HG03108 (cell line): ENCODE data around the gene BBOX1.
"Not testable (repeated sequence)": the region's sequence is repeated elsewhere in the genome, so short reads cannot be mapped to it uniquely, and the experiment has no call there.

Source experiments
- ATAC-seq: cut with Tn5 transposase; IDR thresholded peaks from one replicate; pipeline ENCODE4 v1.9.1; 2021; ENCODE audit warnings: moderate library complexity; ENCODE audit not compliant: unreplicated experiment

The BBOX1 gene

DNA sequence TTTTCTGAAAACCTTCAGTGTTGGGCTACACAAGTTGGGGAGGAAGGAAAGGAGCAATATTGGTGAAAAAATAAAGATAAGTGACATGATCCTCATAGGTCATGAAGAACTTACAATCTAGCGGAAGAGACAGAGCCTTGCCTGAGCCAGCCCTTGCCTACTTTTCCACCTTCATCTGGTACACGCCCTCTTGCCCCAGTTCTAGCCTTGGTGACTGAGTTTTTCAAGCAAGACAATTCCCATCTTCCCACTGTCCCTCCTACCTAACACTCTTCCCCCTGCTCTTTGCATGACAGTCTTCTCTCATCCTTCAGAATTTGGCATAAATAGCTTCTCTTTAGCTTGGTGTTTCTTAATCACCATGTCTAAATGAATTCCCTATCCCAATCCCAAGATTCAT, 42.6 kb downstream of the BBOX1 start:
- ATAC-seq: no peak

DNA sequence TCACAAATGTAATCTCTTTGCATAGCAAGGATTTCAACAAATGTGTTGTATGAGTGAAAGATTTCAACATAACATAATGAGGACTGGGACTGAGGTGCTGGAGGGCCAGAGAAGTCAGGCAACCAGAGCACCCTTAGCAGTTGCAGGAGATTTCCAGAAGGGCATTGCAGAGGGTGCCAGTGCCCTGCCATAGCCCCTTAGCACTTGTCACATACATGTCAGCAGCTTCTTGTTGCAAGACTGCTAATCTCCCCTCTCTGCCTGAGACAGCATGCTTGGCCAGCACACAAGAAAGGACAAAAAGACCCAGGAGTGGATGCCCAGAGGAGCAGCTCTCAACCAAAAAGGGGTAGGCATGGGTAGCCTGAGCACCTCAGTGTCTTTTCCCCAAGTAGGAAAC, 43.2 kb downstream of the BBOX1 start:
- no peak for ATAC-seq

DNA sequence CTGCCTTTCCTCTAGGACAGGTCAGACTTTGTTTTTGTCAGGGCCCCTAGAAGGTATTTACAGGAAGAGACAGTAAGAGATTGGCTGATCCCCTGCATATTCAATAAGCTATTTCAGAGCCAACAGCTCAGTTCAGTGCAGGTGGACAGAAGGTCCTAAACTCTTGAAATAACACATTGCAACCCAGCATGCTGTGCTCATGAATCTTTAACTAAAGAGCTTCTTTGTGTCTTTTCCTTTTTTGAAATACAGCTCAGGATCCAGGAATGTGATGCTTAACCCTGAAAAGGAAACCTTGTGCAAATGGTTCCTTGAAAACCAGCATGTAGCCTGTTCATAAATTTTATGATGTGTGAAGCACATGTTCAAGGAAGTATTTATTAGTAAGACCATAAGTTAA, 43.9 kb downstream of the BBOX1 start:
- ATAC-seq: no peak

DNA sequence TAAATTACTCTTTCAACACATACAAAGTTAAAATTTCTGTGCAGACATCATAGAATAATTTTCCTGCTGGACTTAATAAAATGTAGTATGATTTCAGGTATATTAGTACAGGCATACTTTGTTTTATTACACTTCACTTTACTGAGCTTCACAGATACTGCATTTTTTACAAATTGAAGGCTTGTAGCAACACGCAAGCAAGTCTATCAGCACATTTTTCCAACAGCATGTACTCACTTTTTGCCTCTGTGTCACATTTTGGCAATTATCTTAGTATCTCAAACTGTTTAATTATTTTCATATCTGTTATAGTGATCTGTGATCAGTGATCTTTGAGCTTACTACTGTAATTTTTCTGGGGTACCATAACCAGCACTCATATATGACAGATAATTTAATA, 44.5 kb downstream of the BBOX1 start:
- no peak for ATAC-seq

DNA sequence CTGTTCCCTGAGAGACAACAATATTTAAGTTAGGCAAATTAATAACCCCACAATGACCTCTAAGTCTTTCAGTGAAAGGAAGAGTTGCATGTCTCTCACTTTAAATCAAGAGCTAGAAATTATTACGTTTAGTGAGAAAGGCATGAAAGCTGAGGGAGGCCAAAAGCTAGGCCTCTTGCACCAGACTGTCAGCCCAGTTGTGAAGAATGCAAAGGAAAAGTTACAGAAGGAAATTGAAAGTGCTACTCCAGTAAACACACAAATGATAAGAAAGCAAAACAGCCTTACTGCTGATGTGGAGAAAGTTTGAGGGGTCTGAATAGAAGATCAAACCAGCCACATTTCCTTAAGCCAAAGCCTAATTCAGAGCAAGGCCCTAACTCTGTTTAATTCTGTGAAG, 45.0 kb downstream of the BBOX1 start:
- no peak for ATAC-seq

DNA sequence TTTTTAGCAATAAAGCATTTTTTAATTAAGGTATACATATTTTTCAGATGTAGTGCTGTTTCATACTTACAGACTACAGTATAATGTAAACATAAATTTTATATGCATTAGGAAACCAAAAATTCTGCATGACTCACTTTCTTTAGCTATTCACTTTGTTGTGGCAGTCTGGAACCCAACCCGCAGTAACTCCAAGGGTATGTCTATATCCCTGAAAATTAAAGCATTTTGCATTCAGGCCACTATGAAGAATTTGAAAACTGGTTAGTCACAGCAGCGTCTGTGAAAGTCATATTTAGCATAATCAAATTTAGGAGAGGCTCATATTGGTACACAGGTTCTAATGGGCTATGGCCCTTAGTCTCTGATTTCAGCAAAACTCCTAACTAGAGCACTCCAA, 46.8 kb downstream of the BBOX1 start:
- no peak for ATAC-seq

DNA sequence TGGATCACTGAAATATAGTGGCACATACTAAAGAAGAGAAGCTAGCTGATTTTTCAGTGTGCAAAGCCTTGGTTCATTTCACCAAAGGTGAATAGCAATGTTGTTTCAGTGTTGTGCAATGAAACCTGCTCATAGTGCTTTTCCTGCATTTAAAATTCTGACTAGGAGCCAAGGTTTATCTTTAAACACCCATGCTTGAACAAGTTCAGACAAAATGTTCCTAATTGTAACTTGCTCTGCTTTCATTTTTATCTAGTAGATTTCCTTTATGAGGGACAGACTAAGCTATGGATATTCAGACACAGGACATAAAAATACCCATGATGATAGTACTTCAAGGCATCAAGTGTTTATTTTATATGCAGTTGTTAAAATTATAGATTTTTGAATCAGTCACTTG, 47.7 kb downstream of the BBOX1 start:
- ATAC-seq: no peak

DNA sequence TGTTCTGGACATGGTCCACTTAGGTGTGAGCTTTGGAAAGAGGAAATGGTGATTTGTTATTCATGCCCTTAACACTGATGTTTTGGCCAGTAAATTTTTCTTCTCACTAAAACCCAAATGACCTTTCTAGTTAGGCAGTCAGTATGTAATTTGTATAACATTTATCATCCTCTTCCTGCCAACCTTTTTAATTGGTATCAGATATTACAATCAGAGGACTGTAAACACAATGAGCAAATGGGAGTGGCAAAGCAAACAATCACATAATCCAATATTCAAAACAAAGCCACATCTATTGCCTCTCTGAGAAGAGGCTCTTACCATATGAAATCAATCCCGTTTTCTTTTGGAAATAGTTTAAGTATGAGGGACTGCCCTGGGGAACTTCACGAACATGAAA, 49.1 kb downstream of the BBOX1 start:
- ATAC-seq: no peak

DNA sequence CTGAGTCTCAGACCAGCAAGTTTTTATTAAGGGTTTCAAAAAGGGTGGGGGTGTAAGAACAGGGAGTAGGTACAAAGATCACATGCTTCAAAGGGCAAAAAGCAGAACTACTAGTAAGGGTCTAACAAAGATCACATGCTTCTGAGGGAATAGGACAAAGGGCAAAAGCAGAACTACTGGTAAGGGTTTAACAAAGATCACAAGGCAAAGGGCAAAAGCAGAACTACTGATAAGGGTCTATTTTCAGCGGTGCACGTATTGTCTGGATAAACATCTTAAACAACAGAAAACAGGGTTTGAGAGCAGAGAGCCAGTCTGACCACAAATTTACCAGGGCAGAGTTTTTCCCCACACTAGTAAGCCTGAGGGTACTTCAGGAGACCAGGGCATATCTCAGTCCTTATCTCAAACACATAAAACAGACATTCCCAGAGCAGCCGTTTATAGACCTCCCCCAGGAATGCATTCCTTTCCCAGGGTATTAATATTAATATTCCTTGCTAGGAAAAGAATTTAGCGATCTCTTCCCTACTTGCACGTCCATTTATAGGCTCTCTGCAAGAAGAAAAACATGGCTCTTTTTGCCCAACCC, 49.8 kb downstream of the BBOX1 start:
- ATAC-seq: not testable (repeated sequence)

DNA sequence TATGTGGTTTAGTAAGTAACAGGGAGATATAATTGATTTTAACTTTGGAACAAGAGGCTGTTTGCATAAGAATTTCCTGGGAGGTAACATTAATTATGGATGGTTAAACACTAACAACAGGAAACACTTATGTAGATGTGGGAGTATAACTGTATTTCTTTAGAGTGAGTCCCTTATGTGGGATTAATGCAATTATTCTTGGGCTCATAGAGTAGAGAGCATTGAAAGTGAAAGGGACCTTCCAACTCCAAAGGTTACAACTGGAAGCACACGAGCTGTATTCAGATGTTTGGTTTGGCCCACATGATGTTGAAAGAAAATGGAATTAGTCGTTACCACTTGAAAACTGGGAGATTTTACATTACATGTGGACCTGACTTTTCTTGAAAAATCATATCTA, 53.5 kb downstream of the BBOX1 start:
- ATAC-seq: no peak

DNA sequence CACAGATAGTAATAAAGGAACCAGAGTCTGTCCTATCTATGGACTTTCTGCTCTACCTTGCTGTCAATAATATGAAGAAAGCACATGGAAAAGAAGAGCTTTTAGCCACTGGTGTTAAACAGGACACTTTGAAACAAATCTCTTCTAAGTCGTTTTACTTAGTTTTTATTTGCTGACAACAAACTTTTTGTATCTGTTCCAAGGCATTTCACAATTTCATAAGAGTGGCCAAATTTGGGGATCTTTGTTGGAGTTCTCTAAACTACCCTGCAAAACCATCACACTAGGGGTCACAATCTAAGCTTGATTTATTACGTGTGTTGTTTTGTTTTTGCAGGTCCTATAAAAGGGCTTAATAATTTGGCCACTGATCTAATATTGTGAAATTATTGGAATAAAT, 54.4 kb downstream of the BBOX1 start:
- ATAC-seq: no peak

DNA sequence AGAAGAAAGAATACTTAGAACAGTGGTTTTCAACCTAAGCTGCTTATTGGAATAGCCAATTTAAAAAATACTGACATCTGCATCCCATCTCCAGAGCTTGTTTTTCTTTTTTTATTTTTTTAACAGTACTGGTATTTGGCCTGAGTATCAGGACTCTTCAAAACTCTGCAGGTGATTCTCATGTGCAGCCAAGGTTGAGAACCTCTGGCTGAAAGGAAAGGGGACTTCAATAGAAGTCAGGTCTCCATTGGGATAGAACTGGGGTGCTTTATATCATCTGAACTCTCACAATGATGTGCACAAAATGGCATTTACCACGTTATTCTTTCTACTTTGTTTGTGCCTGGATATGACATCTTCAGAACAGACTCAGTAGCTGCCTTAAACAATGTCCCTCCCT, 55.3 kb downstream of the BBOX1 start:
- no peak for ATAC-seq

DNA sequence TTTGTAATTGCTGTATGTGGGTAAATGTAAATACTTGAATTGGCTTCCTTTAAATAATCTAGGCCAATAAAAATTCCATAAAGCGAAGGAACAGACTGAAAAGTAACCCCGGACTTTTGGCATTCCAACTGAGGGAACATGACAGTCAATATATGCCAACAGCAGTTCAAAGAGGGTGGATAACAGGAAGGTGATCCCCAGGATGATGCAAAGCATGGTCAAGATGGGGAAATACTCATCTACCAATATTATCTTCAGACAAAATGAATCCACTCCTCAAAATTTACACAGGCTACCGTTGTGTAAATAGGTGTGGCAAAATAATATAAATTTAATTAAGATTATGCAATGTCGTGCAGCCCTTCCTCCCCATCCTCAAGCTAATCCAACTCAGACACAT, 56.9 kb downstream of the BBOX1 start:
- ATAC-seq: no peak

DNA sequence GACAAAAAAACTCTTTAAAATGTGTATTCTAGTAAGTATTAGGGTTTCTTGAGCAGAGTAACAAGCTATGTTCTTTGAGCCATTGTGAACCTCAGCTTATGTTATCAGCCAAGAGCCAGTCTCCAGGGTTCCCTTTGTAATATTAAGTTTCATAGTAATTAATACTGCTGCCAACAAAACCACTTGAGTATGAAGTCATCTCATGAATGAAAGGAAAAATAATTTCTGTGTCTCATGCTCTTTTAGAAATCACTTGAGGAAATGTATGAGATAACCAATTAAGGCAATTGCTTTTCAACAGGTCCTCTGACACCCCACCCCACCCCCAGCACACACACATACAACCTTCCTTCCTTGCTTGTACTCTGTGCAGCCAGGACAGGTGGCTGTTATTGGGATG, 59.9 kb downstream of the BBOX1 start:
- no peak for ATAC-seq

DNA sequence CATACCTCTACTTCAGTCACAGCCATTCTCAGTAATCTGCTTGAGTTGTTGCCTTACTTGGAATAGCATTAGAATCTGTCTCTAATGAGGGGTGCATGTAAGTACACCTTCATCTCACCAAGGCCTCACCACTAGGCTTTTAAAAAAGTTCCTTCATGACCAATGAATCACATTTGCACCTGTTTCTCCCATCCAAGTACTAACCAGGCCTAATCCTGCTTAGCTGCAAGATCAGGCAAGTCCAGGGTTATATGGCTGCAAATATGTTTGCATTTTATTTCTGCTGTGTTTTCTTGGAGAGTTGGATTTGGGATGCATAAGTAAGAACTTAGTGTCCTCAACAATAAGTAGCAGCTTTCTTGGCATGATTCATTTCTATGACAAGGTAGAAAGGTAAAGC, 66.9 kb downstream of the BBOX1 start:
- no peak for ATAC-seq

DNA sequence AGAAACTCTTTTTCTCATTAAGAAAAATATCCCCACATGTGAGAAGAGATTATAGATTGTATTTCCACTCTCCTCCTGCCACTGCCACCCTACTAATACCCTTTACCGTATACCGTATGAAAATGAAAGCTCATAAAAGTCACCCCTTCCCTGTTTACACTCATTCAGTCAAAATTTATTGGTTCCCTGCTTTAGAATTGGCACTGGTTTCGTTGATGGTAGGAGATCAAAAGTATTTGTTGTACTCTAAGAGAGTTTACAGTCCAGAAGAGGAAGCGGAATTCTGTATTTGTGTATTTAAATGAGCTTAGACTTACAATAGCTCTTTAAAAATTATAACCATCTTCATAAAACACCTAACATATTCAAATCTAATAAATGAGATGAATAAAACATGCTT, 68.2 kb downstream of the BBOX1 start:
- no peak for ATAC-seq

DNA sequence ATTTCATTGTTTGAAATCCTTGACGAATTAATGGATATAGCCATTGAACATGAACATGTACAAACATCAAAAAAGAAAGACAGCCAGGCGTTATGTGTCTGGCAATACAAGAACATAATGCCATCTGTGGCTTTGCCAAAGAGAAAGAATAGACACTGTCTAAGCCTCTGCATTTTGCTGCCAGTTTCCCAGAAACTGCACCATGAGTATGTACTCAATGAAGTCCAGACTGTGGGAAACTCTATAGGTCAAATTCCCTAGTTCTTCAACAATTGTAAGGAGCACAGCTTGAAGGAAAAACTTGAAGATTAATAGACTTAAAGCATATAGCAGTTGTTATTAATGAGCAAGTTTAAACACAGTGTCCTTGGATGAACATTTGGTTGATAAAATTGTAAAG, 71.3 kb downstream of the BBOX1 start:
- no peak for ATAC-seq

DNA sequence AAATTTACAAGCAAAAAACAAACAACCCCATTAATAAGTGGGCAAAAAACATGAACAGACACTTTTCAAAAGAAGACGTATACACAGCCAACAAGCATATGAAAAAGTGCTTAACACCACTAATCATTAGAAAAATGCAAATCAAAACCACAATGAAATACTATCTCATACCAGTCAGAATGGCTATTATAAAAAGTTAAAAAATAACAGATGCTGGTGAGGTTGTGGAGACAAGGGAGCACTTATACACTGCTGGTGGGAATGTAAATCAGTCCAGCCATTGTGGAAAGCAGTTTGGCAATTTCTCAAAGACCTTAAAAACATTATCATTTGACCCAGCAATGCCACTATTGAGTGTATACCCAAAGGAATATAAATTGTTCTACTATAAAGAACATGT, 72.3 kb downstream of the BBOX1 start:
- ATAC-seq: no peak

DNA sequence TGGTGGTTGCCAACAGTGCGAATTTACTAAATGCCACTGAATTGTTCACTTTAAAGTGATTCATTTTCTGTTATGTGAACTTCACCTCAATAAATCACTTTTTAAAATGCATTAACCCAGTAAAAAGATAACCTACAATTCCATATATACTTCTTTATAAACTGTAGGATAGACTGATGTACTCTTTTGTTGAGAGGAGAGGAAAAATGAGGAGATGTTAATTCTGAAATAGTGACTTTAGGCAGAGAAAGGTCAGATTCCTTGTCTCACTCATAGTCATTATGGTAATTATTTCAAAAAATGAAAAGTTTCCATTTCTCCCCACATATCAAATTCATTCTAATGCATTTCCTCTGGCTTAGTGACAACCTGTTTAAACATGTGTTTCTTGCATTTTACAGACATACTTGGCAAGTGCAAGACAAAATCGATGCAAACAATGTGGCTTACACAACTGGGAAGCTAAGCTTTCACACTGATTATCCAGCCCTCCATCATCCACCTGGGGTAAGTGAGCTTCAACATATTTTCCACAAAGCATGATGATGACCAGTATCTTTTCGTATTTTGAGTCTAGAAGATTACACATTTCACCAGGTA, 74.5 kb downstream of the BBOX1 start:
- ATAC-seq: no peak

DNA sequence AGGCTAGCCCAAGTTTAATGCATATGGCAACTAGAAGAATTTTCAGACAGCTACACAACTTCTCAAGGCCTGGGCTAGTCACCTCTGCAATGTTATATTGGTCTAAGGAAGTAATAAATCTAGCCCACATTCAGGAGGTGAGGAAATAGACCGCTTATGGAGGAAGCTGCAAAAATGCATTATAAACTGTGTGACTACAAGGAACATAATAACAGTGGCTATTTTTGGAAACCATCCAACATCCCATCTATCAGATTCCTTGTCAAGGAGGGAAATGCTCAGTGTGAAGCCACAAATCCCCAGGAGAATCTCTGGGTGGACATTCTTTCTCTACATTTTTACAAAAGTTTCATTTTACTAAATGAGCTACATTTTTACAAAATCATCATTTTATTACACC, 76.1 kb downstream of the BBOX1 start:
- ATAC-seq: no peak

DNA sequence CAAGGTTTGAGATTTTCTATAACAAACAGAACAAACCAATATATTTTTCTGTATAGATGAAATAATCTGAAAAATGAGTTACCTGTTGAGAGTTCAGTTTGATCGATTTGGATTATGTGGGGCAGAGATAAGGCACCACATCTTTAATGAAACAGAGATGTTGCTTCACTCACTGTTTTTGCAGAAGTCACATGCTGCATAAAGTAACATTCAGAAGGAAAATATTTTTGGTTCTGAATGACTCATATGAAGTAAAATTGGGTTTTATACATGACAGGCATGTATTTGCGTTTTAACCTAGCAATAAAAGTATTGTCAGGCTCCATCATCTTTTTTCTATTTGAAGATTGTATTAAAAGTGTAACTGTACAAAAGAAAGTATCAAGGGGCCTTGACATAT, 77.8 kb downstream of the BBOX1 start:
- ATAC-seq: no peak

DNA sequence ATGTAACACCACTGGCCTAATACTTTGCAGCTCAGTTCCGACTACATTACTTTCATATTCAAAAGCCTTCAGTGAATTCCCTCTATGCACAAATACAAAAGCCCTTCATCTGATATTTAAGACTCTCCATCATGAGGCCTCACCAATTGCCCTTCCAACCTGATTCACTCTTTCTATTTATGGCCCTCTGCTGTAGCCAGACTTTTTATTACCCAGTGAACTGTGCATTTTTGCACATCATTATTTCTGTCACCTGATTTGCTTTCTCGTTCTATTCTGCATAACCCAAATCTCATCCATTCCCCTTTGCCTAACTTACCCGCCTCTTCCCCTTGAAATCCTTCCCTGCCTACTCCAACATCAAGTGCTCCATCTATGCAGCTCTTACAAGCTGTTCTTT, 78.3 kb downstream of the BBOX1 start:
- no peak for ATAC-seq

DNA sequence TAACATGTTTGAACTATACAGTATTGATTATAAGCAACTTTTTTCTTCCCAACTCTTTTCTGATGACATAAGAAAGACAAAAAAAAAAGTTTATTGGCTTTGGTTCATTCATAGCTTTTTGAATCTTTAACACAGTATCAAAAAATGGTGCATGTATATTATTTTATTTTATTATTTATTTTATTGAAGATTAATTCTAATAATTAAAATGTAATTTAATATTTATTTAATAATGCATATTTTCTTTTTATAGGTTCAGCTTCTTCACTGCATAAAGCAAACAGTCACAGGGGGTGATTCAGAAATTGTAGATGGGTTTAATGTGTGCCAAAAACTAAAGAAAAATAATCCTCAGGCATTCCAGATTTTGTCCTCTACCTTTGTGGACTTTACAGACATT, 78.8 kb downstream of the BBOX1 start:
- ATAC-seq: no peak
